ENCODE results near the gene PRKCZ.

DNA sequence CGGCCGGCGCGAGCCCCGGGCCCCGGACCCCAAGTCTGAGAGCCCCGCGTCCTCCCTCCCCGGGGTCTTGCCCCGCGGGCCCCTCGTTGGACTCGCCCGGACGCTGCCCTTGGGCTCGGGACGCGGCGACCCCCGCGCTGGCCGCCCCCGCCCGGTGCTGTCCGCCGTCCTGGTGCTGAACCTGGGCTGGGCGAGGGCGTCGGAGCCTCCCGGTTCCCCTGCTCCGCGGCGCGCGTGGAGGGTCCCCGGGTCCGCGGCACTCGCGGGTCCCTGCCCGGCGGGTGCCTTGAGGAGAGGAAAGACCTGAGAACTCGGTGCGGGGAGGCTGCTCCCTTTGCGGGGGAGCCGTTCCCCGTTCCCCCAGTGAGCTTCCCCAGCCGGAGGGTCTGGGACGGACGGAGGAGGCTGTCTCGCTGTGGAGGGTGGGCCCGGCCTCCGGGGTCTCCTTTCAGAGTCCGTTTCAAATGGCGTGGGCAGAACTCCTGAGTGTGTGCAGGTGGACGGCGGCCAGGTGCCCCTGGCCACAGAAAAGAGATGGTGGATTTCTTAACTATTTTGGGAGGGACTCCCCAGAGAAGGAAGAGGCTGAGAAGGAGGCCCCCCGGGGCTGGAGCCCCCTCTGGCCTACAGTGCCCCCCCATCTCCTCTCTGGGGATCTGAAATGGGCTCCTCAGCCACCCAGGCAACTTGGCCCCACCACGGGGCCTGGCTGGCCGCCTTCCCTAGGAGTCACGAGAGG lies 30.5 kb upstream of the PRKCZ start:
- no peak for TF ChIP-seq CTCF (IDR thresholded peaks at IDR 0.05)
- TF ChIP-seq POLR2A (IDR thresholded peaks at IDR 0.05): no peak

All from uterus (tissue), 2 donors.